HG03460 (cell line): ENCODE data around the gene SPINT1.
"Not testable (repeated sequence)": the region's sequence is repeated elsewhere in the genome, so short reads cannot be mapped to it uniquely, and the experiment has no call there.

Experiments used
- ATAC-seq: cut with Tn5 transposase; IDR thresholded peaks from one replicate; pipeline ENCODE4 v1.9.1; 2021; ENCODE audit not compliant: unreplicated experiment

SPINT1 gene

GRCh38 chr15:40857601-40858341 is 13.9 kb downstream of the SPINT1 start:
- peak; percentile 75 for ATAC-seq

GRCh38 chr15:40858706-40859105 is 14.9 kb downstream of the SPINT1 start:
- no peak for ATAC-seq

DNA sequence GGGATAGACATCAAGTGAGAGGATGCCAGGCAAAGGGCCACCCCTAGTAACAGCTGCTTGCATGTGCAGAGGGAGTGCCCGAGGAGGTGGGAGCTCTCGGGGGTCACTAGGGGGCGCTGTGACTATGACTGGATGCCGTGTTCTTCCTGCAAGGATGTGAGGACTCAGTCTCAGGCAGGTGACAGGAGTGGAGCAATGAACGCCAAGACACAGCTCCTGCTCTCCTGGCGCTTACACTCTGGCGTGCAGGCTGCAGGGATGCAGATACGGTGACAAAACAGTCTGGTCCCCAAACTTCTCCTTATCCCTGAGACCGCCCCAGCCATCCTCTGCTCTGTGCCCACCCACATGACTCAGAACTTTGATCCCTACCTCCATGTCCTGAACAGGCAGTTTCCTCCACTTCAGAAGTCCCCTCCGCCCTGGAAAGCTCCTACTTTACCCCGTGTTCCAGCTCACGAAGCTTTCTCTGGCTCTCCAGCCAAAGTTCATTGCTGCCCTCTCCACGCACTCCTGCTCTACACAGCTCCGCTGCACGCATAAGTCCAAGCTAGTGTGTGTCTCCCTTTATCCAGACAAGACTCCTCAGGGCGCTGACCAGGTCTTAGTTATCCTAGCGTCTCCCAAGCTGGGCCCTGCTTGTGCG is 15.5 kb downstream of the SPINT1 start:
- ATAC-seq = peak; percentile 65

GRCh38 chr15:40861147-40861546 is 17.3 kb downstream of the SPINT1 start:
- not testable (repeated sequence) for ATAC-seq

GRCh38 chr15:40863660-40864270 is 19.9 kb downstream of the SPINT1 start:
- ATAC-seq = no peak

DNA sequence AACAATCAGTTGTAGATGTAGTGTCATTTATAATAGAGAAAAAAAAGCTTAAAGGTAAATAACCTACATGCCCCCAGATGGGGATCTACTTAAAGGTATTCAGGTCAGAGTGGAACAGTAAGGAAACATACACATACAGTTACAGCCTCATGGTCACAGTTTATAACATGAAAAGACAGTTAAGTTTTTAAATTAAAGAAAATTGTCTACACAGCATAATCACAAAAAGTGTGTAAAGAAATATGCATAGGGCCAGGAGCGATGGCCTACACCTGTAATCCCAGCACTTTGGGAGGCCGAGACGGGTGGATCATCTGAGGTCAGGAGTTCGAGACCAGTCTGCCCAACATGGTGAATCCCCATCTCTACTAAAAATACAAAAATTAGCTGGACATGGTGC is 23.4 kb downstream of the SPINT1 start:
- no peak for ATAC-seq

DNA sequence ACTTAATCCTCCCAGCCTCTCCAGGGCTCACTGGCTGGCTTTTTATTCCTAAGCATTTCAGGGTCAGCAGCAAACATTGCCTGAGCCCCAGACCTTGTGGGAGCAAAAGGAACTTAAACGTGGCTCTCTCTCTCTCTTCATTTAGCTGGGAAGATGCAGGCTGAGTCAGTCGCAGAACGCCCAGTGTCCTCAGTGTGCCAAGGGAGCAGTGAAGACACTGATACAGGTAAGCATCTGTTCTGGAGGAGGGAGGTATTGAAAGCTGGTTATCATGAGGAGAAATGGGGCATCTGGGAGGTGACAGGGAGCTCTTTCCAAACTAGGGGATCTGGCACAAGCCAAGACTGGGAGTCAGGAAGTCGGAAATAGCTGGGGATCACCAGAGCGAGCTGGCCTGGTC is 25.8 kb downstream of the SPINT1 start:
- no peak for ATAC-seq

GRCh38 chr15:40870716-40871115 is 26.9 kb downstream of the SPINT1 start:
- no peak for ATAC-seq

DNA sequence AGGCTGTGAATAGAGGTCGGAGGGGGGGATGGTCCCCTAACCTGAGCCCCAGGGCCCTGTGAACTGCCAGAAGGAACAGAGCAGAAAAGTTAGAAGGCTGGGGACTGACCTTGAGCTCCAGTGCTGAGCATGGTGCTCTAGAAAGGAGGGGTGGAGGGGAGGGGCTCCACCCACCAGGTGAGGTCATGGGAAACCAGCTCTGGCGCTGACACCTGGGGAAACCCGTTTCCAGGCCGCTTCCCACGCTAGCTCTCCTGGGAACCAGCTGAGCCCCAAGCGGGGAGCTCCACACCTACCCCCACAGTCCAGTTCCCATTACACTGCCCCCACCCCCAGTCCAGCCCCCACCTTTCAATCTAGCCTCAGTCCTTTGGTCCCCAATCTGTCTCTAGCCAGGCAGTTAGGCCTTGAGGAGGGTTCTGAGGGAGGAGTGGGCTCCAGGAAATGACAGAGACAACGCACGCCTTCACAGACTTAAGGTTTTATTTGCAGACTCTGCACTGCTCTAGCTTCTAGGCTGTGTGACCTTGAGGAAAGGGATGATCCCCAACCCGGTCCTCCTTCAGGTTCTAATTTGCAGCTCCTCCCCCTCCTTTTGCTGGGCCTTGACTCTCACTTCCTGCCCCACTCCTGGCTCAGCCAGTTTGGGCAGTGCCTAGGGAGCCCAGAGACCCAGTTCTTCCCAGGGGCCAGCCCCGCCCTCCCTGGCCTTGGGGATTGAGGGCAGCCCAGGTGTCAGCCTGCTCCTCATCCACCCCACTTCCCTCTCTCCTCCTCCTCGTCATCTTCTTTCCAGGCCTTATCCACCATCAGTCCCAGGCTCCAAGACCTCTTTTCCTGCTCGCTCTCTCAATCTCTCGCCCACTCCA is 28.1 kb downstream of the SPINT1 start:
- no peak for ATAC-seq

GRCh38 chr15:40872791-40873693 is 29.2 kb downstream of the SPINT1 start:
- ATAC-seq = no peak

- ATAC-seq = peak; percentile 58
Observed at GRCh38 chr15:40873694-40874561, 30.1 kb downstream of the SPINT1 start, which contains the start of gene RHOV. Gene RHOV (minus strand): TSS chr15:40874234. CDS start chr15:40874139, 95 bp downstream.

DNA sequence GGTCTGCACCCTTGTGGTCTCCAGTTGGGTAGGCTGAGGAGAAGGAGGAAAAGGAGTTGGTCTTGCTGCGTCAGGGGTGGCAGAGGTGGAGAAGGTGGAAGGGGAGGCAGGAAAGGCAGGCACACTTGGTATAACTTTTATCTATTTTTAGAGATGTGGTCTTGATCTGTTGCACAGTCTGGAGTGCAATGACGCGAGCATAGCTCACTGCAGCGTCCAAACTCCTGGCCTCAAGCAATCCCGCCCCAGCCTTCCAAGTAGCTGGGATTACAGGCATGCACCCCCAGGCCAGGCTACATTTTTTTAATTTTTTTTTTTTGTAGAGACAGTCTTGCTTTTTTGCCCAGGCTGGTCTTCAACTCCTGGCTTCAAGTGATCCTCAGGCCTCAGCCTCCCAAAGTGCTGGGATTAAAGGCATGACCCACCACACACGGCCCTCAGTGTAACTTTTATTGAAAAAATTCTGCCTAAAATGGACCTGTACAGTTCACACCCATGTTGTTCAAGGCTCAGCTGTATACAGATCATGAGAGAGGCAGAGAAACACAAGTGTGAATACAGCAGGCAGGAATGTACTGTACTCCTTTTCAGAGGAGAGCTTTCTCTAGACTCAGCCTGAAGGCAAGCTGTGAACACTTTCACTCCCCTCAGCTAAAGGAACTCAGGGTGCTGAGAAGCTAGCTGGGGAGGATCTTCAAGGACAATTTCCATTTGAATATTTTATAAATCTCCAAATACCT is 32.3 kb downstream of the SPINT1 start:
- ATAC-seq = no peak

DNA sequence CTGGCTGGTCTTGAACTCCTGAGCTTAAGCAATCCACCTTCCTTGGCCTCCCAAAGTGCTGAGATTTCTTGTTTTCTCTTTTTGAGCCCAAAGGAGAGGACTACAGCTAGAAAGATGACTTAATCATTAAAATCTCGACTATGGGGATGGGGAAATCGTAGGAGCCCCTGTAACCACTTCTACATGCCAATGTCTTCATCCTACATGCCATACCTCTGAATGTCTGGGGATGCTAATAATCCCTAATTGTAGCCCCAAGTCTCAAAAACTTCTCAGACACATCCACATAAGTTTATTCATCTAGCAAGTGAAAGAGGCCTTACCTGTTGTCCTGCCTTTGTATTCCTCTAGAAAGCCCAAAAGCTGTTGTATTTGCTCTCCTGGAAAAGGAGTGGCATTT is 33.8 kb downstream of the SPINT1 start:
- no peak for ATAC-seq

DNA sequence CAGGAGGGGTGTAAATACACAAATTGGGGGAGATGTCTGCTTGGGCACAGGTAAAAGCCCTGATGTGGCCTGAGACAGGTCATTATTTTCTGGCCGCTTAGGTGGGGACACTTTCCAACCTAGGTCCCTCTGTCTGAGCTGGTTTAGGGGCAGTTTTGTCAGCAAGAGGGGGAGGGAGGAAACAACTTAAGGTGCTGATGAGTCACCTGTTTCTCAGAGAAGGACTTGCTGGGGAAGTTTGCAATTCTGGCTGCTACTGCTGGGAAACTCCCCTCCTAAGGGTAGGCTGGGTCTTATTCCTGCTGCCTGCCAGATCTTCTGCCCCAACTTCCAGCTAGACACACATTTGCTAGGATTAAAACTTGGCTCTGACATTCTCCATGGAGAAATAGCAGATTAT is 34.9 kb downstream of the SPINT1 start:
- no peak for ATAC-seq

DNA sequence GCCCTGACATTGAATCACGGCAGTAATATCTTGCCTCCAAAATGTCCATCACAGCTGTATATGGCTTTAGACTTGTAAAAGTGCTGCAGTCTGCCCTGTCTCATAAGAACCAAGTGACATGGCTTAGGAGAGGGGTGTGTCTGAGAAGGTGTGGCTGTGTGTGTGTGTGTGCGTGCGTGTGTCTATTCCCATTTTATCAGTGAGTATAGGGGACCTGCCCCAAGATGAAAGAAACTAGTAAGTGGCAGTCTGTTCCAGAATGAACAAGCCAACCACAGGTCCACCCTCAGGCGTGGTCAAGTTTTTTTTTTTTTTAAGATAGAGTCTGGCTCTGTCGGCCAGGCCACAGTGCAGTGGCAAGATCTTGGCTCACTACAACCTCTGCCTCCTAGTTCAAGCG is 35.8 kb downstream of the SPINT1 start:
- no peak for ATAC-seq

DNA sequence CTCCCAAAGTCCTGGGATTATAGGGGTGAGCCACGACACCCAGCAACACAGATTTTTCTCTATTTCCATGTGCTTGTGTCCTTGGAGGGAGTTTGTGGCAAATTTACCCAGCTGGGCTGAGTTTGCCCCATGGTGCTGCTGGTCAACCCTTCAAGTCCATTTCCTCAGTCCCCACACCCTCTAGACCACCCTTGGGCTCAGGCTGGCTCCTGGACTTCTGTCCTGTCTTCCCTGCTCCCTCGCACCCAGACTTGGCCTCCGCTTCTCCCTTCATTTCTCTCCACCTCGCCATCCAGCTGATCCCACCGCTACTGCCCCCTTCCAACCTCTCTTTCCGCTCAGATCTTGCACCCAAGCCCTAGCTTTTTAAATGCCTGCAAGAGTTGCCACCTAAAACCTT is 37.5 kb downstream of the SPINT1 start:
- ATAC-seq = no peak

- ATAC-seq = no peak
Observed at GRCh38 chr15:40886586-40886985, 42.7 kb downstream of the SPINT1 start.

DNA sequence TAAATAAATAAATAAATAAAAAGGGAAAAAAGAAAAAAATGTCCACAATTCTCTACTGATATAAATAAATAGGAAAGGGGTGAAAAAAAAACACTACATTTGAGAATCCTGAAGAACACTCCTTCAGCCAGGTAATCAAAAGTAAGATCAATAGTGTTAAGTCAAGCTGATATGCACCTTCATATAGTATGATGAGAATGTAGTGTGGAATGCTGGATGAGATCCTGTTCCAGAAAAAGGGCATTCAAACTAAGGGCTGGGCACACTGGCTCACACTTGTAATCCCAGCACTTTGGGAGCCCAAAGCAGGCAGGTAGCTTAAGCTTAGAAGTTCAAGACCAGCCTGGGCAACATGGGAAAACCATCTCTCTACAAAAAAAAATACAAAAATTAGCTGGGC is 45.3 kb downstream of the SPINT1 start:
- no peak for ATAC-seq

- ATAC-seq = no peak
Observed at GRCh38 chr15:40891138-40891537, 47.3 kb downstream of the SPINT1 start.
